Smooth muscle cell of bladder (primary cell): ENCODE data around the gene ZNF845. TPM values are rescaled to one million over a fixed set of nuclear protein-coding genes. Genes with fewer than 3 reads are reported as not detected.

Experiments
- total RNA-seq: library from RNA; depleted of rRNA; stranded (reverse); fragments of >200 nt; gene quantifications from 2 replicates; pipeline ENCODE4 v1.2.3, GENCODE V29; 2014

ZNF845 gene
- total RNA-seq = 7.1 and 8.0 TPM in 2 replicates

DNA sequence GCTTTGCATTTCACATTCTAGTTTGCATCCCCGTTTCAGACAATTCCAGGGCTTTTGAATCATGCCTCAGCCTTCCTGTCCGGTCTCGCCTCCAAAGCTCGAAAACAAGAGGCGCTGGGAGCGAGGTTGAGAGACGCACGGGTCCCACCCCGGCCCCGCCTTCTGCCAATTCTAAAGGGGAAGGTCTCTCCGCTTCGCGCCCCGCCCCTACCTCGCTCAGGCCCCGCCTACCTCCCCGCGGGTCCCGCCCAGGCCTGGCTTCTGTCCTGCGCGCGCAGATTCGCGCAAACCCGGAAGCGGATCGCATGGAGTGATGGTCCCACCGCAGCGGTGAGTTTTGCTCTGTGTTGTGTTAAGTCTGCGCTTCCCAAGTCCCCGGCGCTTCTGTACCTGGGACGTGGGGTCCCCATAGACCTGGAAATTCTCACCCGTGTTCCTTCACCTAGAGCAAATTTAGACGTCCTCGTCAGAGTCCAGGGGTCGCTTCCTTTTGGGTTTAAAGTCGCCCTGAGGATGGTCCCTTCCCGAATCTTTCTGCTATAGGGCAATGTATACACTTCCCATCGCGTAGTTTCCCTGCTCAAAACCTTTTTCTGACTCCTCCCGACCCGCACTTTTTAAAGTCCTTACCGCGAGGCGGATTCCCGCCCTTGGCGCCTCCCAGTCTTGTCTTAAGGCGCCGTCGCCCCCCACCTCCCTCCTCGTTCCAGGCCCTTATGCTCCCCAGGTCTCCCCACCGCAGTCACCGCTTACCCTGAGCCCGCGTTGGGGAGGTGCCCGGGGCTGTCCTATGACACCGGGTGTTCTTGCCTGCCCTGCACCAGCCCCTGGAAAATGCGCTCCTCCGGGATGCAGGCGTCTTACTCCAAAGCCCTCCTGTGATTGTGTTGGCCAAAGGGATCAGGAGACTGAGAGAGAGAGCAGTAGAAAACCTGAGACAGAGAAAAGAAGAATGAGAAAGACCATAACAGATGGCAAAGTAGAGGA, at the start of gene ZNF845:
Gene ZNF845 (plus strand): TSS at position 287 of the 987 bp plus-strand sequence. CDS start 7,559 bp downstream, outside the sequence.

DNA sequence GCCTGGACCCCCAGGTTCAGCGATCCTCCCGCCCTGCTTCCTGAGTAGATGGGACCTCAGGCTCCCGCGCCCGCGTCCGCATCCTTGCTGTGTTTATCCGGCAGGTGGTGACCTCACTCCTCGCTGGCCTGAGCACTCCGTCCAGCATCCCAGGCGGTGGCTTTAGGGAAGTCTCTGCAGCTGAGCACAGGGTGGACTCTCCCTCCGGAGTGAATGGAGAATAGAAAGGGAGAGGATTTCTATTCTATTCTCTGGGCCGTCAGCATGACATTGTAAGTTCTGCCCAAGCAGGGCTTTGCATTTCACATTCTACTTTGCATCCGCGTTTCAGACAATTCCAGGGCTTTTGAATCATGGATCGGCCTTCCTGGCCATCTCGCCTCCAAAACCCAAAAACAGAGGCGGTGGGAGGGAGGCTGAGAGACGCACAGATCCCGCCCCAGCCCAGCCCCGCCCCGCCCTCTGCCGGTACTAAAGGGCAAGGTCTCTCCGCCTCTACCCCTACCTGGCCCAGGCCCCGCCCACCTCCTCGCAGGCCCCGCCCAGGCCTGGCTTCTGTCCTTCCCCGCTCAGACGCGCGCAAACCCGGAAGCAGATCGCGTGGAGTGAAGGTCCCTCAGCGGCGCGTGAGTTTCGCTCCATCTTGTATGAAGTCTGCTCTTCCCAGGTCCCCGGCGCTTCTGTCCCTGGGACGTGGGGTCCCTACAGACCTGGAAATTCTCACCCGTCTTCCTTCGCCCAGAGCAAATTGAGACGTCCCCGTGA, 31.8 kb downstream of the ZNF845 start, which contains the start of gene ZNF525:
Gene ZNF525 (plus strand): TSS at position 572 of the 765 bp plus-strand sequence. CDS start 6,577 bp downstream, outside the sequence.

DNA sequence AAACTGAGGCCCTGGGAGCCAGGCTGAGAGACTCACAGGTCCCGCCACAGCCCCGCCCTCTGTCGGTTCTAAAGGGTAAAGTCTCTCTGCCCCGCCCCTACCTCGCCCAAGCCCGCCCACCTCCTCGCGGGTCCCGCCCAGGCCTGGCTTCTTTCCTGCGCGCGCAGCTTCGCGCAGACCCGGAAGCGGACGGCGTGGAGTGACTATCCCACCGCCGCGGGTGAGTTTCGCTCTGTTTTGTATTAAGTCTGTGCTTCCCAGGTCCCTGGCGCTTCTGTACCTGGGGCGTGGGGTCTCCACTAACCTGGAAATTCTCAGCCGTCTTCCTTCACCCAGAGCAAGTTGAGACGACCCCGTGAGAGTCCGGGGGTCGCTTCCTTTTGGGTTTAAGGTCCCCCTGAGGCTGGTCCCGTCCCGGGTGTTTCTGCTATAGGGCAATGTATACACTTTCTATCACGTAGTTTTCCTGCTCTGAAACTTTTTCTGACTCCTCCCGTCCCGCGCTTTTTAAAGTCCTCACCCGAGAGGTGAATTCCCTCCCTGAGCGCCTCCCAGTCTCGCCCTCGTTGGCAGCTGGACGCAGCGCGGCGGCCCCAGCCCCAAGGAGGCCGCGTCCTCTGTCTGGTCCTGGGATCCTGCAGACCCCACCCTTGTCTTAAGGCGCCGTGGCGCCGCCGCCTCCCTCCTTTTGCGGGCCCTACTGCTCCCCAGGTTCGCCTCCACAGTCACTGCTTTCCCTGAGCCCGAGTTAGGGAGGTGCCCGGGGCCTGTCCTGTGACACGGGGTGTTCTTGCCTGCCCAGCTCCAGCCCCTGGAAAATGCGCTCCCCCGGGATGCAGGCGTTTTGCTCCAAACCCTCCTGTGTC, 61.7 kb downstream of the ZNF845 start, which contains the start of gene ZNF765:
Gene ZNF765 (plus strand): TSS at position 176 of the 866 bp plus-strand sequence. CDS start 2,867 bp downstream, outside the sequence.

Other genes starting within 250 kb of the ZNF845 start
- 24.0 and 31.8 TPM in 2 replicates for gene ZNF160, start 230.3 kb upstream of the ZNF845 start, total RNA-seq
- 11.3 and 13.7 TPM in 2 replicates for gene ZNF415, start 200.8 kb upstream of the ZNF845 start, total RNA-seq
- 7.0 and 7.4 TPM in 2 replicates for gene ZNF347, start 174.7 kb upstream of the ZNF845 start, total RNA-seq
- 4.4 and 5.7 TPM in 2 replicates for gene ZNF665, start 140.4 kb upstream of the ZNF845 start, total RNA-seq
- 8.8 and 10.4 TPM in 2 replicates for gene ZNF677, start 78.9 kb upstream of the ZNF845 start, total RNA-seq
- not detected in 2 replicates for gene VN1R2, start 75.5 kb upstream of the ZNF845 start, total RNA-seq
- not detected in 2 replicates for gene VN1R4, start 66.0 kb upstream of the ZNF845 start, total RNA-seq
- 4.4 and 10.0 TPM in 2 replicates for gene ZNF525, start 32.0 kb downstream of the ZNF845 start, total RNA-seq
- 12.5 and 14.6 TPM in 2 replicates for gene ZNF765, start 61.4 kb downstream of the ZNF845 start, total RNA-seq
- gene ZNF761, start 98.2 kb downstream of the ZNF845 start, total RNA-seq = 14.2 and 15.4 TPM in 2 replicates
- 4.3 and 4.5 TPM in 2 replicates for gene ZNF813, start 134.0 kb downstream of the ZNF845 start, total RNA-seq
- gene ZNF331, start 204.4 kb downstream of the ZNF845 start, total RNA-seq = 11.2 and 14.1 TPM in 2 replicates